GM12878 (cell line): ENCODE data around the gene R3HDM2.

Source experiments
- NBN ChIP-seq: fragments of 450-650 bp; IDR thresholded peaks from 2 replicates; pipeline ENCODE4 v1.6.1; 2016
- NR2C1 ChIP-seq: fragments of 450-650 bp; IDR thresholded peaks from 2 replicates; pipeline ENCODE4 v1.6.1; 2017; ENCODE audit warnings: antibody characterized with exemption, mild to moderate bottlenecking, moderate library complexity
- POLR2A ChIP-seq: IDR thresholded peaks from 2 replicates; pipeline ENCODE4 v1.6.1; 2011; ENCODE audit warnings: low read depth, mild to moderate bottlenecking, low read length
- POLR2AphosphoS5 ChIP-seq: IDR thresholded peaks from 2 replicates; pipeline ENCODE4 v1.6.1; 2011; ENCODE audit warnings: mild to moderate bottlenecking, low read length, inconsistent platforms
- SIX5 ChIP-seq: IDR thresholded peaks from 2 replicates; pipeline ENCODE4 v1.6.1; 2011; ENCODE audit warnings: mild to moderate bottlenecking, low read depth, low read length, moderate library complexity; ENCODE audit not compliant: severe bottlenecking
- SUPT20H ChIP-seq: IDR thresholded peaks from 2 replicates; pipeline ENCODE4 v1.6.1; 2011; ENCODE audit warnings: low read depth, mild to moderate bottlenecking, low read length, moderate library complexity, borderline replicate concordance; ENCODE audit not compliant: control insufficient read depth
- TF ChIP-seq, protein P1 (sequence below): IDR thresholded peaks from 2 replicates; pipeline ENCODE4 v1.6.1; 2011; ENCODE audit warnings: low read depth, low read length, improper control_type of control experiment, borderline replicate concordance
- TF ChIP-seq, protein P2 (sequence below): IDR thresholded peaks from 2 replicates; pipeline ENCODE4 v1.6.1; 2012; ENCODE audit warnings: low read depth, low read length, improper control_type of control experiment
- TF ChIP-seq, protein P3 (sequence below): fragments of 450-650 bp; IDR thresholded peaks from 2 replicates; pipeline ENCODE4 v1.6.1; 2016; ENCODE audit warnings: mild to moderate bottlenecking

DNA sequence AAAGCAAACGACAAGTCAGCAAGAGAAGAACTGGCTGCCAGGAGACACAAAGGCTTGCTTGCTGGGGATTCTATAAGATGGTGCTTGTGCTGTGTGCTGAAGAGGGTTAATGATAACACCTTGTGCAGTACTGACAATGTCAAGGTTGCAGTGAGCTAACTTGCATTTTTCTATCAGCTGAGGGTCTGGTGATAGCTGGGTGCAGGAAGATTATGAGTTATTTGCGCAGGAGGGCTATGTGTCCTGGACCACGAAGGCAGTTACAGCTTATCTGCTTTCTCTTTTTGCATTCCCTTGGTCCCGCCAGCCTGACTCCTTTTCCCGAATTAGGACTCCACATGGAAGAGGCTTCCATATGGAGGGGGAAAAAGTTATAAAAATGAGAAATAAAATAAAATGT, 42.4 kb downstream of the R3HDM2 start:
- TF ChIP-seq NBN (no peak), NR2C1 (no peak), SUPT20H (no peak), POLR2A (no peak), SIX5 (no peak), POLR2AphosphoS5 (no peak)
- TF ChIP-seq, protein P1, sequence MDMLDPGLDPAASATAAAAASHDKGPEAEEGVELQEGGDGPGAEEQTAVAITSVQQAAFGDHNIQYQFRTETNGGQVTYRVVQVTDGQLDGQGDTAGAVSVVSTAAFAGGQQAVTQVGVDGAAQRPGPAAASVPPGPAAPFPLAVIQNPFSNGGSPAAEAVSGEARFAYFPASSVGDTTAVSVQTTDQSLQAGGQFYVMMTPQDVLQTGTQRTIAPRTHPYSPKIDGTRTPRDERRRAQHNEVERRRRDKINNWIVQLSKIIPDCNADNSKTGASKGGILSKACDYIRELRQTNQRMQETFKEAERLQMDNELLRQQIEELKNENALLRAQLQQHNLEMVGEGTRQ, result no peak
- TF ChIP-seq, protein P2, sequence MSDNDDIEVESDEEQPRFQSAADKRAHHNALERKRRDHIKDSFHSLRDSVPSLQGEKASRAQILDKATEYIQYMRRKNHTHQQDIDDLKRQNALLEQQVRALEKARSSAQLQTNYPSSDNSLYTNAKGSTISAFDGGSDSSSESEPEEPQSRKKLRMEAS, result no peak
- TF ChIP-seq, protein P3, sequence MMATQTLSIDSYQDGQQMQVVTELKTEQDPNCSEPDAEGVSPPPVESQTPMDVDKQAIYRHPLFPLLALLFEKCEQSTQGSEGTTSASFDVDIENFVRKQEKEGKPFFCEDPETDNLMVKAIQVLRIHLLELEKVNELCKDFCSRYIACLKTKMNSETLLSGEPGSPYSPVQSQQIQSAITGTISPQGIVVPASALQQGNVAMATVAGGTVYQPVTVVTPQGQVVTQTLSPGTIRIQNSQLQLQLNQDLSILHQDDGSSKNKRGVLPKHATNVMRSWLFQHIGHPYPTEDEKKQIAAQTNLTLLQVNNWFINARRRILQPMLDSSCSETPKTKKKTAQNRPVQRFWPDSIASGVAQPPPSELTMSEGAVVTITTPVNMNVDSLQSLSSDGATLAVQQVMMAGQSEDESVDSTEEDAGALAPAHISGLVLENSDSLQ, result no peak
